ENCODE data around the gene NTHL1.

Gene NTHL1

GRCh38 chr16:2083876-2084780 lies 36.5 kb upstream of the NTHL1 start:
- Histone ChIP-seq H3K36me3 (ENCODE audit: insufficient read depth, low read length) (no peaks in the 10 kb centered on the region), H3K4me1 (ENCODE audit: control insufficient read depth, insufficient read depth, low read length, unreplicated experiment) (no peaks in the 10 kb centered on the region), H3K27ac (ENCODE audit: low read depth, low read length) (no peak overlapping the region)

GRCh38 chr16:2083409-2083808 lies 35.8 kb upstream of the NTHL1 start:
- no peaks in the 10 kb centered on the region for H3K79me2 ChIP-seq (ENCODE audit: control insufficient read depth, insufficient read depth, low read length, unreplicated experiment)
- H3K27me3 ChIP-seq (ENCODE audit: insufficient read depth, low read length): no peaks in the 10 kb centered on the region
- H2AFZ ChIP-seq (ENCODE audit: low read length, unreplicated experiment): no peak overlapping the region
- H3K4me3 ChIP-seq (ENCODE audit: low read depth, low read length): no peak overlapping the region
- H3K4me1 ChIP-seq (ENCODE audit: control insufficient read depth, insufficient read depth, low read length, unreplicated experiment): no peaks in the 10 kb centered on the region
- no peak overlapping the region for H3K27ac ChIP-seq (ENCODE audit: low read depth, low read length)
- no peaks in the 10 kb centered on the region for H3K36me3 ChIP-seq (ENCODE audit: insufficient read depth, low read length)

More at GRCh38 chr16:2083876-2084780, 36.5 kb upstream of the NTHL1 start:
- Histone ChIP-seq H3K79me2 (ENCODE audit: control insufficient read depth, insufficient read depth, low read length, unreplicated experiment) (no peaks in the 10 kb centered on the region), H2AFZ (ENCODE audit: low read length, unreplicated experiment) (no peak overlapping the region), H3K4me3 (ENCODE audit: low read depth, low read length) (no peak overlapping the region), H3K27me3 (ENCODE audit: insufficient read depth, low read length) (no peaks in the 10 kb centered on the region)

GRCh38 chr16:2082983-2083364 lies 35.3 kb upstream of the NTHL1 start:
- Histone ChIP-seq H2AFZ (ENCODE audit: low read length, unreplicated experiment) (no peak overlapping the region), H3K4me3 (ENCODE audit: low read depth, low read length) (no peak overlapping the region), H3K79me2 (ENCODE audit: control insufficient read depth, insufficient read depth, low read length, unreplicated experiment) (no peaks in the 10 kb centered on the region), H3K27me3 (ENCODE audit: insufficient read depth, low read length) (no peaks in the 10 kb centered on the region), H3K36me3 (ENCODE audit: insufficient read depth, low read length) (no peaks in the 10 kb centered on the region), H3K27ac (ENCODE audit: low read depth, low read length) (no peak overlapping the region), H3K4me1 (ENCODE audit: control insufficient read depth, insufficient read depth, low read length, unreplicated experiment) (no peaks in the 10 kb centered on the region)

- no peak overlapping the region for H2AFZ ChIP-seq (ENCODE audit: low read length, unreplicated experiment)
- no peak overlapping the region for H3K27ac ChIP-seq (ENCODE audit: low read depth, low read length)
- H3K4me1 ChIP-seq (ENCODE audit: control insufficient read depth, insufficient read depth, low read length, unreplicated experiment): no peaks in the 10 kb centered on the region
- no peaks in the 10 kb centered on the region for H3K36me3 ChIP-seq (ENCODE audit: insufficient read depth, low read length)
- no peaks in the 10 kb centered on the region for H3K79me2 ChIP-seq (ENCODE audit: control insufficient read depth, insufficient read depth, low read length, unreplicated experiment)
- no peak overlapping the region for H3K4me3 ChIP-seq (ENCODE audit: low read depth, low read length)
- no peaks in the 10 kb centered on the region for H3K27me3 ChIP-seq (ENCODE audit: insufficient read depth, low read length)
Observed at GRCh38 chr16:2082171-2082982, 34.7 kb upstream of the NTHL1 start.

GRCh38 chr16:2081201-2082084 lies 33.8 kb upstream of the NTHL1 start:
- Histone ChIP-seq H3K36me3 (ENCODE audit: insufficient read depth, low read length) (no peaks in the 10 kb centered on the region), H3K79me2 (ENCODE audit: control insufficient read depth, insufficient read depth, low read length, unreplicated experiment) (no peaks in the 10 kb centered on the region), H2AFZ (ENCODE audit: low read length, unreplicated experiment) (no peak overlapping the region), H3K4me1 (ENCODE audit: control insufficient read depth, insufficient read depth, low read length, unreplicated experiment) (no peaks in the 10 kb centered on the region), H3K4me3 (ENCODE audit: low read depth, low read length) (no peak overlapping the region), H3K27ac (ENCODE audit: low read depth, low read length) (no peak overlapping the region), H3K27me3 (ENCODE audit: insufficient read depth, low read length) (no peaks in the 10 kb centered on the region)

- H3K27me3 ChIP-seq (ENCODE audit: insufficient read depth, low read length): no peaks in the 10 kb centered on the region
- no peak overlapping the region for H3K27ac ChIP-seq (ENCODE audit: low read depth, low read length)
- no peaks in the 10 kb centered on the region for H3K4me1 ChIP-seq (ENCODE audit: control insufficient read depth, insufficient read depth, low read length, unreplicated experiment)
- no peaks in the 10 kb centered on the region for H3K36me3 ChIP-seq (ENCODE audit: insufficient read depth, low read length)
- H2AFZ ChIP-seq (ENCODE audit: low read length, unreplicated experiment): no peak overlapping the region
- no peak overlapping the region for H3K4me3 ChIP-seq (ENCODE audit: low read depth, low read length)
- H3K79me2 ChIP-seq (ENCODE audit: control insufficient read depth, insufficient read depth, low read length, unreplicated experiment): no peaks in the 10 kb centered on the region
Observed at GRCh38 chr16:2079991-2080390, 32.4 kb upstream of the NTHL1 start.

GRCh38 chr16:2079311-2079800 lies 31.7 kb upstream of the NTHL1 start:
- H3K4me3 ChIP-seq (ENCODE audit: low read depth, low read length): no peak overlapping the region
- H3K79me2 ChIP-seq (ENCODE audit: control insufficient read depth, insufficient read depth, low read length, unreplicated experiment): no peaks in the 10 kb centered on the region
- H3K27me3 ChIP-seq (ENCODE audit: insufficient read depth, low read length): no peaks in the 10 kb centered on the region
- H3K4me1 ChIP-seq (ENCODE audit: control insufficient read depth, insufficient read depth, low read length, unreplicated experiment): no peaks in the 10 kb centered on the region
- no peak overlapping the region for H3K27ac ChIP-seq (ENCODE audit: low read depth, low read length)
- no peak overlapping the region for H2AFZ ChIP-seq (ENCODE audit: low read length, unreplicated experiment)
- H3K36me3 ChIP-seq (ENCODE audit: insufficient read depth, low read length): no peaks in the 10 kb centered on the region

- Histone ChIP-seq H2AFZ (ENCODE audit: low read length, unreplicated experiment) (no peak overlapping the region), H3K4me1 (ENCODE audit: control insufficient read depth, insufficient read depth, low read length, unreplicated experiment) (no peaks in the 10 kb centered on the region), H3K27me3 (ENCODE audit: insufficient read depth, low read length) (no peaks in the 10 kb centered on the region), H3K27ac (ENCODE audit: low read depth, low read length) (no peak overlapping the region), H3K36me3 (ENCODE audit: insufficient read depth, low read length) (no peaks in the 10 kb centered on the region; the same call in 1 of the 2 replicates), H3K79me2 (ENCODE audit: control insufficient read depth, insufficient read depth, low read length, unreplicated experiment) (no peaks in the 10 kb centered on the region), H3K4me3 (ENCODE audit: low read depth, low read length) (no peak overlapping the region)
Observed at GRCh38 chr16:2078691-2079090, 31.1 kb upstream of the NTHL1 start.

GRCh38 chr16:2078096-2078495 lies 30.5 kb upstream of the NTHL1 start:
- Histone ChIP-seq H3K4me3 (ENCODE audit: low read depth, low read length) (no peak overlapping the region), H3K27me3 (ENCODE audit: insufficient read depth, low read length) (no peaks in the 10 kb centered on the region), H3K27ac (ENCODE audit: low read depth, low read length) (no peak overlapping the region), H3K4me1 (ENCODE audit: control insufficient read depth, insufficient read depth, low read length, unreplicated experiment) (no peaks in the 10 kb centered on the region), H3K79me2 (ENCODE audit: control insufficient read depth, insufficient read depth, low read length, unreplicated experiment) (no peaks in the 10 kb centered on the region), H3K36me3 (ENCODE audit: insufficient read depth, low read length) (no peaks in the 10 kb centered on the region; the same call in 1 of the 2 replicates), H2AFZ (ENCODE audit: low read length, unreplicated experiment) (no peak overlapping the region)

- no peak overlapping the region for H3K27ac ChIP-seq (ENCODE audit: low read depth, low read length)
- no peaks in the 10 kb centered on the region for H3K27me3 ChIP-seq (ENCODE audit: insufficient read depth, low read length)
- no peak overlapping the region for H3K4me3 ChIP-seq (ENCODE audit: low read depth, low read length)
- H2AFZ ChIP-seq (ENCODE audit: low read length, unreplicated experiment): no peak overlapping the region
- no peaks in the 10 kb centered on the region; the same call in 1 of the 2 replicates for H3K36me3 ChIP-seq (ENCODE audit: insufficient read depth, low read length)
- no peaks in the 10 kb centered on the region for H3K79me2 ChIP-seq (ENCODE audit: control insufficient read depth, insufficient read depth, low read length, unreplicated experiment)
- H3K4me1 ChIP-seq (ENCODE audit: control insufficient read depth, insufficient read depth, low read length, unreplicated experiment): no peaks in the 10 kb centered on the region
Observed at GRCh38 chr16:2077696-2078095, 30.1 kb upstream of the NTHL1 start.
